Liver (tissue), 9 donors: ENCODE results near the gene FOXA2. TPM values are rescaled to one million over a fixed set of nuclear protein-coding genes. Genes with fewer than 3 reads are reported as not detected.

Experiments
- DNase-seq: peaks from one replicate; pipeline ENCODE4 v3.0.0-alpha.2; 2017; ENCODE audit warnings: low spot score
- H3K27ac ChIP-seq, 2 donors: one replicate each; pipeline ENCODE4 v1.7.0; 2013; ENCODE audit warnings: inconsistent platforms in 2 of 2, low read length in 2 of 2, control low read depth in 1 of 2, low read depth in 1 of 2, mild to moderate bottlenecking in 1 of 2
- H3K27me3 ChIP-seq, 4 donors: one replicate each; pipeline versions ENCODE4 v1.6.1 to v1.7.0; 2013; ENCODE audit warnings: low read length in 3 of 4, inconsistent platforms in 1 of 4, mild to moderate bottlenecking in 1 of 4, moderate library complexity in 1 of 4; ENCODE audit not compliant: control insufficient read depth in 4 of 4, insufficient read depth in 4 of 4
- H3K36me3 ChIP-seq, 4 donors: one replicate each; pipeline versions ENCODE4 v1.6.1 to v1.7.0; 2013; ENCODE audit warnings: low read length in 3 of 4, mild to moderate bottlenecking in 3 of 4, low read depth in 1 of 4, moderate library complexity in 1 of 4; ENCODE audit not compliant: control insufficient read depth in 4 of 4, insufficient read depth in 3 of 4
- H3K4me1 ChIP-seq, 4 donors: one replicate each; pipeline versions ENCODE4 v1.6.1 to v1.7.0; 2013; ENCODE audit warnings: low read length in 3 of 4, mild to moderate bottlenecking in 3 of 4, moderate library complexity in 1 of 4; ENCODE audit not compliant: control insufficient read depth in 4 of 4, insufficient read depth in 4 of 4
- H3K4me3 ChIP-seq, 3 donors: one replicate each; pipeline versions ENCODE4 v1.6.1 to v1.7.0; 2013; ENCODE audit warnings: low read length in 3 of 3, control low read depth in 1 of 3, low read depth in 1 of 3, mild to moderate bottlenecking in 1 of 3
- H3K9ac ChIP-seq, 2 donors: one replicate each; pipeline ENCODE4 v1.7.0; 2013; ENCODE audit warnings: low read length in 2 of 2, mild to moderate bottlenecking in 2 of 2, moderate library complexity in 2 of 2, control low read depth in 1 of 2, low read depth in 1 of 2
- H3K9me3 ChIP-seq, 4 donors: one replicate each; pipeline versions ENCODE4 v1.6.1 to v1.7.0; 2013; ENCODE audit warnings: low read length in 3 of 4; ENCODE audit not compliant: control insufficient read depth in 4 of 4
- EGR1 ChIP-seq, 2 donors: IDR thresholded peaks; 2 replicates each; pipeline ENCODE4 v1.6.1; 2016 to 2018; ENCODE audit warnings: antibody characterized with exemption in 2 of 2, low read depth in 2 of 2
- FOXA1 ChIP-seq: IDR thresholded peaks from 2 replicates; pipeline ENCODE4 v1.6.1; 2016; ENCODE audit warnings: antibody characterized with exemption
- GABPA ChIP-seq, 2 donors: IDR thresholded peaks in 1 of 2; conservative IDR thresholded peaks in 1 of 2; 2 replicates each; pipeline ENCODE4 v1.6.1; 2016; ENCODE audit warnings: antibody characterized with exemption in 2 of 2, mild to moderate bottlenecking in 1 of 2, moderate library complexity in 1 of 2
- HNF4A ChIP-seq, 2 donors: conservative IDR thresholded peaks; 2 replicates each; pipeline ENCODE4 v1.6.1; 2016; ENCODE audit warnings: antibody characterized with exemption in 2 of 2, mild to moderate bottlenecking in 2 of 2
- JUND ChIP-seq, 2 donors: IDR thresholded peaks; 2 replicates each; pipeline ENCODE4 v1.6.1; 2016; ENCODE audit warnings: antibody characterized with exemption in 2 of 2
- MAX ChIP-seq: IDR thresholded peaks from 2 replicates; pipeline ENCODE4 v1.6.1; 2016; ENCODE audit warnings: antibody characterized with exemption
- NR2F2 ChIP-seq: IDR thresholded peaks from 2 replicates; pipeline ENCODE4 v1.6.1; 2016; ENCODE audit warnings: antibody characterized with exemption
- RAD21 ChIP-seq, 2 donors: IDR thresholded peaks; 2 replicates each; pipeline ENCODE4 v1.6.1; 2016; ENCODE audit warnings: antibody characterized with exemption in 2 of 2, mild to moderate bottlenecking in 2 of 2
- RXRA ChIP-seq, 2 donors: IDR thresholded peaks; 2 replicates each; pipeline ENCODE4 v1.6.1; 2017 to 2018; ENCODE audit warnings: antibody characterized with exemption in 2 of 2, mild to moderate bottlenecking in 1 of 2
- TAF1 ChIP-seq: conservative IDR thresholded peaks from 2 replicates; pipeline ENCODE4 v1.6.1; 2016; ENCODE audit warnings: antibody characterized with exemption, mild to moderate bottlenecking
- YY1 ChIP-seq: IDR thresholded peaks from 2 replicates; pipeline ENCODE4 v1.6.1; 2016; ENCODE audit warnings: antibody characterized with exemption, mild to moderate bottlenecking
- ZBTB33 ChIP-seq: IDR thresholded peaks from 2 replicates; pipeline ENCODE4 v1.6.1; 2016; ENCODE audit warnings: antibody characterized with exemption
- WGBS: extraction: QIAGEN DNeasy Blood & Tissue Kit; methylation state at CpG from one replicate; pipeline ENCODE4 v1.1.7; 2013; 5-methylcytosine and 5-hydroxymethylcytosine counted together
- polyA plus RNA-seq, 2 donors: library from polyadenylated mRNA; stranded (reverse) in 1 of 2; unstranded in 1 of 2; fragments of 200-250 nt in 1 of 2; fragments of >200 nt in 1 of 2; fragmentation: Nextera tagmentation in 1 of 2; extraction: Ambion mirVana in 1 of 2; gene quantifications; one replicate each; pipeline versions ENCODE4 v1.2.1 to v1.2.3, GENCODE V29; 2013 to 2015
- total RNA-seq, 2 donors: library from RNA; depleted of rRNA; stranded (reverse); fragments of >200 nt; gene quantifications; one replicate each; pipeline ENCODE4 v1.2.3, GENCODE V29; 2014
- TF ChIP-seq, protein P1 (sequence below): IDR thresholded peaks from 2 replicates; pipeline ENCODE4 v1.6.1; 2016; ENCODE audit warnings: antibody characterized with exemption
- donor health status: healthy.
- donor health status: healthy.
- donor health status: healthy.
- donor health status: healthy.
- donor health status: healthy.

Gene FOXA2
- total and polyA plus RNA-seq, 4 donors = 5.2 to 12.7 (median 11.1) TPM

- Histone ChIP-seq H3K36me3 (no peaks in the 10 kb centered on the region), H3K4me1 (no peaks in the 10 kb centered on the region), H3K27me3 (no peaks in the 10 kb centered on the region), H3K9ac (no peak overlapping the region), H3K9me3 (no peaks in the 10 kb centered on the region), H3K27ac (no peak overlapping the region), H3K4me3 (no peak overlapping the region)
- WGBS = 62% methylated on average over 4 of the region's 4 CpGs
- no peak for DNase-seq
- no peak for TF ChIP-seq EGR1 (IDR thresholded peaks at IDR 0.05; ENCODE audit: low read depth in 2 of 2)
- no peak for TF ChIP-seq FOXA1
- TF ChIP-seq, protein P1, sequence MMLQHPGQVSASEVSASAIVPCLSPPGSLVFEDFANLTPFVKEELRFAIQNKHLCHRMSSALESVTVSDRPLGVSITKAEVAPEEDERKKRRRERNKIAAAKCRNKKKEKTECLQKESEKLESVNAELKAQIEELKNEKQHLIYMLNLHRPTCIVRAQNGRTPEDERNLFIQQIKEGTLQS = no peak
- no peak for TF ChIP-seq RAD21 (IDR thresholded peaks at IDR 0.05)
- no peak for TF ChIP-seq MAX
- no peak for TF ChIP-seq NR2F2
- TF ChIP-seq ZBTB33 = no peak
- TF ChIP-seq GABPA (IDR thresholded peaks at IDR 0.05 in 1 of 2, conservative IDR thresholded peaks at IDR 0.05 in 1 of 2) = no peak
- TF ChIP-seq JUND (IDR thresholded peaks at IDR 0.05) = no peak
- no peak for TF ChIP-seq RXRA (IDR thresholded peaks at IDR 0.05)
- TF ChIP-seq HNF4A (conservative IDR thresholded peaks at IDR 0.05) = no peak
- no peak for TF ChIP-seq YY1
Measured at GRCh38 chr20:22548040-22548439, 36.3 kb downstream of the FOXA2 start.

DNA sequence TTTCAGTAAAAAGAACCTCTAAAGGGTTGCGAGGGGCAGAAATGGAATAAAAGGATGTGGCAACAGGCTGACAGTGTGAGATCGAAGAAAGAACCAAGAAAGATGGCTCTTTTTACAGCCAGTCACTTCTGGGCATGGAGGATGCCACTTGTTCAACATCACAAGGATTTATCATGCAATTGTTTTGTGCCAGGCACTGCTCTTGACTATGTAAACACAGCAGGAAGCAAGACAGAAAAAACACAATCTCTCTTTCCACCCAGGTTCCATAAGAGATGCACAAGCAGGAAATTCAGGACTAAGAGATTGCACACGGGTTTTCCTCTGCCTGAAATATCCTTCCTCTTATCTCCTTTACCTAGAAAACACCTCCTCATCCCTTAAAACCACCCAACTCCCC, 38.0 kb downstream of the FOXA2 start:
- TF ChIP-seq NR2F2 = no peak
- TF ChIP-seq, protein P1 = no peak
- TF ChIP-seq TAF1 = no peak
- TF ChIP-seq RXRA (IDR thresholded peaks at IDR 0.05) = no peak
- no peak for TF ChIP-seq EGR1 (IDR thresholded peaks at IDR 0.05; ENCODE audit: low read depth in 2 of 2)
- TF ChIP-seq ZBTB33 = no peak
- no peak for TF ChIP-seq RAD21 (IDR thresholded peaks at IDR 0.05)

DNA sequence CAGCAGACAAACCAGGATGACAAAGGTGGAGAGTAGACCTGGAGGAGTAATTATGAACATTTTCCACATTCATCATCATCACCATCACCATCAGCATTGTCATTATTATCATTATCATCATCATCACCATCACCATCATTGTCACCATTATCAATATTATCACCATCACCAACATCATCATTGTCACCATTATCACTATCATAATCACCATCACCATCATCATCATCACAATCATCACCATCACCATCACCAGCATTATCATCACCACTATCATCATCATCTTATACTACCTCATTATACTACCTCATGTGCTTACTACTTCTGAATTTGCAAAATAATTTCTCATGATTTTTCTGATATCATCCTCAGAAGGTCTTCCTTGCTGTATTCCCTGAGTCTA, 39.3 kb downstream of the FOXA2 start:
- no peak for DNase-seq
- no peak for TF ChIP-seq HNF4A (conservative IDR thresholded peaks at IDR 0.05)

More for the DNA sequence above, 38.0 kb downstream of the FOXA2 start:
- H3K4me3 ChIP-seq = no peak overlapping the region
- H3K4me1 ChIP-seq = no peaks in the 10 kb centered on the region
- no peak overlapping the region for H3K27ac ChIP-seq
- 77% methylated on average over 3 of the region's 3 CpGs for WGBS
- H3K36me3 ChIP-seq = no peaks in the 10 kb centered on the region
- no peaks in the 10 kb centered on the region for H3K9me3 ChIP-seq
- no peak for DNase-seq
- H3K27me3 ChIP-seq = no peaks in the 10 kb centered on the region
- no peak overlapping the region for H3K9ac ChIP-seq

More for the DNA sequence above, 39.3 kb downstream of the FOXA2 start:
- H3K9ac ChIP-seq = no peak overlapping the region
- no peaks in the 10 kb centered on the region for H3K4me1 ChIP-seq
- no peaks in the 10 kb centered on the region for H3K27me3 ChIP-seq
- H3K9me3 ChIP-seq = no peaks in the 10 kb centered on the region
- no peak overlapping the region for H3K27ac ChIP-seq
- H3K36me3 ChIP-seq = no peaks in the 10 kb centered on the region
- H3K4me3 ChIP-seq = no peak overlapping the region
